Glutamatergic neuron (in vitro differentiated cells): ENCODE measurements around the gene CCDC27. TPM values are rescaled to one million over a fixed set of nuclear protein-coding genes. Genes with fewer than 3 reads are reported as not detected.
A peak's percentile ranks its signal among the peaks of the same experiment; 100 is the strongest.

Experiments used
- DNase-seq: peaks from one replicate; pipeline ENCODE4 v3.0.0; 2022
- H3K27ac Mint-ChIP-seq: one replicate; pipeline ENCODE4 v1.8.0; 2020; ENCODE audit warnings: mild to moderate bottlenecking, mixed read lengths, inconsistent platforms; ENCODE audit not compliant: unreplicated experiment
- H3K27me3 Mint-ChIP-seq: one replicate; pipeline ENCODE4 v1.8.0; 2020; ENCODE audit warnings: mild to moderate bottlenecking, moderate library complexity, mixed read lengths, inconsistent platforms; ENCODE audit not compliant: unreplicated experiment
- H3K36me3 Mint-ChIP-seq: one replicate; pipeline ENCODE4 v1.8.0; 2020; ENCODE audit warnings: mild to moderate bottlenecking, mixed read lengths, inconsistent platforms; ENCODE audit not compliant: unreplicated experiment
- H3K4me1 Mint-ChIP-seq: one replicate; pipeline ENCODE4 v1.8.0; 2020; ENCODE audit warnings: mild to moderate bottlenecking, low read depth, mixed read lengths, inconsistent platforms; ENCODE audit not compliant: unreplicated experiment
- H3K4me3 Mint-ChIP-seq: one replicate; pipeline ENCODE4 v1.8.0; 2020; ENCODE audit warnings: mild to moderate bottlenecking, mixed read lengths, inconsistent platforms; ENCODE audit not compliant: unreplicated experiment
- H3K9me3 Mint-ChIP-seq: one replicate; pipeline ENCODE4 v1.8.0; 2020; ENCODE audit warnings: mild to moderate bottlenecking, moderate library complexity, mixed read lengths, inconsistent platforms; ENCODE audit not compliant: unreplicated experiment
- CTCF ChIP-seq: fragments of 200-600 bp; sonication (generic); IDR thresholded peaks from one replicate; pipeline ENCODE4 v1.5.0; 2021; ENCODE audit not compliant: partially characterized antibody, unreplicated experiment
- total RNA-seq: library from RNA; stranded (reverse); fragmentation: NEBNext Ultra II Directional; extraction: Animal tissue kit (Norgen Biotek cat#: 25700); gene quantifications from one replicate; pipeline ENCODE4 v1.2.1, GENCODE V29; 2021; ENCODE audit not compliant: unreplicated experiment

CCDC27 gene
- total RNA-seq, 1 donor from 2014 or later = not detected

DNA sequence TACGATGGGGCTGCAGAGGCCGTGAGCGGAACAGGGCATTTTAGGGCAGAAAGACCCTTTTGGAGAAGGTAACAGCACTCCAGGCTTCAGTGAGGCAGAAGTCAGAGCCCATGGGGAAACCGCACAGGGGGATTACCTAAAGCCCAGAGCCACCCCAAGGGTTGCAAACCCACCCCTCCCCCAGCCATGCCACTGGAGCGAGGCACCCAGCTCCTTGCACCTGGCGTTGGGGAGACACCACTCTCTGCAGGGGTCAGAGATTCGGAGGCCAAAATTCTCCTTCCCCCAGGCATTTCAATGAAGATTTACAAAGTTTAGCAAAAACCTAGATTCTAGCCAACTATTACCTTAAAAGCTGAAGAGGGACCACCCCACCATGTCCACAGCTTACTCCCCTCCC is 38.4 kb upstream of the CCDC27 start:
- H3K9me3 Mint-ChIP-seq = peaks cover 1% of the 10 kb centered on the region
- DNase-seq = no peak
- H3K27me3 Mint-ChIP-seq = peaks cover 5% of the 10 kb centered on the region
- TF ChIP-seq CTCF = no peak
- H3K27ac Mint-ChIP-seq = no peak overlapping the region
- H3K36me3 Mint-ChIP-seq = no peaks in the 10 kb centered on the region
- no peak overlapping the region for H3K4me3 Mint-ChIP-seq
- H3K4me1 Mint-ChIP-seq = peaks cover 24% of the 10 kb centered on the region

- Mint-ChIP-seq H3K36me3 (no peaks in the 10 kb centered on the region), H3K4me1 (peaks cover 24% of the 10 kb centered on the region), H3K27me3 (peaks cover 7% of the 10 kb centered on the region), H3K9me3 (peaks cover 2% of the 10 kb centered on the region), H3K27ac (no peak overlapping the region), H3K4me3 (no peak overlapping the region)
- no peak for DNase-seq
- TF ChIP-seq CTCF = no peak
Measured at GRCh38 chr1:3714284-3714741, 37.9 kb upstream of the CCDC27 start.

DNA sequence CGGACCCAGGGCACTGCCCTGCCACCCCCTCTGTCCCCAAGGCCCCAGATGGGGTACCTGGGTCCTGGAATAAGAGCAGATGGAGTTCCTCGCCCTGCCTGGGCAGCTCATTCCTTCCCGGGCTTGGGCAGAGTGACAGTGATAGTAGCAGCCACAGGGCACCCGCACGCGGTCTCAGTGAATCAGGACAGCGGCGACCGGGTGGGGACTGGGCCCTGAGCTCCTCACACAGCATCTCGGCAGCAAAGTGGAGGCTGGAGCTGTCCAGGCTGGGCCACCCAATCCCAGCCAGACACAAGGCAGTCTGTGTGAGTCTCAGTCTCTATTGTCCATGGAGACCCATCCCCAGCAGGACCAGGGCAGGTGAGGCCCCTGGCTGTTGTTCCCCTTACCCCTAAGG is 37.4 kb upstream of the CCDC27 start:
- peaks cover 29% of the 10 kb centered on the region for H3K4me1 Mint-ChIP-seq
- no peak for DNase-seq

DNA sequence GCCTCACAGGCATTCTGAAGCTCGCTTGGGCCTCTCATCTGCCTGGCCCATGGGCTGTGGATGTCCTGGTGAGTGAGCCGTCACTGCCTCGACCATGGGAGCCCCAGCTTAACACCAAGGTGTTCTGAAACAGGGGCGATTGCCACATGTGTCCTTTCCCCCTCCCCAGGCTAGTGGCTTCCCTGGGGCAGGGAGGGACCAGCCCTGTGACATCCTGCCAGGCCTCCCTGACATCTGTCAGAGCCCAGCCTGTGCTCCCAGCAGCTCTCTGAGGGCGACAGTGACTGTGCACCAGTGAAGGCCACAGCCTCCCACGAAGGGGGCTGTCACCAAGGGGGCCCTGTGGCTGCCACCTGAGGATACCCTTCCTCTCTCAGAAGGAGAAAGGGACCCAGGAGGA is 35.9 kb upstream of the CCDC27 start:
- Mint-ChIP-seq H3K4me1 (peaks cover 26% of the 10 kb centered on the region), H3K27ac (peak overlapping the region; percentile 81), H3K4me3 (no peak overlapping the region), H3K27me3 (peaks cover 10% of the 10 kb centered on the region), H3K36me3 (no peaks in the 10 kb centered on the region), H3K9me3 (peaks cover 5% of the 10 kb centered on the region)
- no peak for TF ChIP-seq CTCF
- no peak for DNase-seq

More for the DNA sequence above, 37.4 kb upstream of the CCDC27 start:
- H3K27ac Mint-ChIP-seq = no peak overlapping the region
- H3K9me3 Mint-ChIP-seq = peaks cover 5% of the 10 kb centered on the region
- no peak overlapping the region for H3K4me3 Mint-ChIP-seq
- H3K27me3 Mint-ChIP-seq = peaks cover 5% of the 10 kb centered on the region
- no peak for TF ChIP-seq CTCF
- H3K36me3 Mint-ChIP-seq = no peaks in the 10 kb centered on the region

- Mint-ChIP-seq H3K36me3 (no peaks in the 10 kb centered on the region), H3K27me3 (peaks cover 9% of the 10 kb centered on the region), H3K27ac (peak overlapping the region; percentile 81), H3K9me3 (peaks cover 5% of the 10 kb centered on the region), H3K4me1 (peaks cover 21% of the 10 kb centered on the region), H3K4me3 (peak overlapping the region; percentile 59)
- TF ChIP-seq CTCF = no peak
- no peak for DNase-seq
Measured at GRCh38 chr1:3717041-3717714, 35.1 kb upstream of the CCDC27 start.
